Spinal cord (tissue), 10 donors: ENCODE measurements around the gene CORO1C. TPM values are rescaled to one million over a fixed set of nuclear protein-coding genes. Genes with fewer than 3 reads are reported as not detected.
"Not testable (repeated sequence)": the region's sequence is repeated elsewhere in the genome, so short reads cannot be mapped to it uniquely, and the experiment has no call there.

Source experiments
- DNase-seq, 6 donors: peaks; one replicate each; pipeline versions ENCODE4 v3.0.0 to v3.0.0-alpha.2; 2013 to 2015; ENCODE audit warnings: low spot score in 6 of 6, low read depth in 4 of 6
- H3K27ac ChIP-seq: one replicate; pipeline ENCODE4 v1.5.1; 2013; ENCODE audit warnings: low read depth, low read length, control low read depth
- H3K27me3 ChIP-seq: one replicate; pipeline ENCODE4 v1.6.1; 2013; ENCODE audit warnings: low read length; ENCODE audit not compliant: control insufficient read depth, insufficient read depth
- H3K36me3 ChIP-seq: one replicate; pipeline ENCODE4 v1.6.1; 2013; ENCODE audit warnings: low read length; ENCODE audit not compliant: control insufficient read depth, insufficient read depth
- H3K4me1 ChIP-seq: one replicate; pipeline ENCODE4 v1.6.1; 2013; ENCODE audit warnings: low read length; ENCODE audit not compliant: control insufficient read depth, insufficient read depth
- H3K4me3 ChIP-seq: one replicate; pipeline ENCODE4 v1.5.1; 2013; ENCODE audit warnings: low read depth, low read length, control low read depth
- H3K9me3 ChIP-seq: one replicate; pipeline ENCODE4 v1.6.1; 2013; ENCODE audit warnings: low read length; ENCODE audit not compliant: control insufficient read depth, insufficient read depth
- WGBS: methylation state at CpG from one replicate; pipeline ENCODE4 v1.1.5; 2013; ENCODE audit warnings: missing lambda C conversion rate; ENCODE audit not compliant: insufficient coverage; 5-methylcytosine and 5-hydroxymethylcytosine counted together
- polyA plus RNA-seq, 2 donors: library from polyadenylated mRNA; unstranded; fragments of 120-200 nt; gene quantifications; one replicate each; pipeline ENCODE4 v1.2.1, GENCODE V29; 2013; ENCODE audit not compliant: insufficient read length in 2 of 2
- total RNA-seq, 2 donors: library from RNA; depleted of rRNA in 1 of 2; stranded (reverse); fragments of 120-200 nt in 1 of 2; fragments of >200 nt in 1 of 2; gene quantifications; one replicate each; pipeline versions ENCODE4 v1.2.3 to v1.2.4, GENCODE V29; 2013 to 2014
- donor health status: healthy.

Gene CORO1C
- total and polyA plus RNA-seq, 4 donors, result 66.1 to 133 (median 89.6) TPM

GRCh38 chr12:108622921-108623514 is 108.3 kb downstream of the CORO1C start:
- 91% methylated on average over 13 of the region's 14 CpGs for WGBS

GRCh38 chr12:108622421-108622820 is 108.9 kb downstream of the CORO1C start:
- Histone ChIP-seq H3K27ac (no peak overlapping the region), H3K27me3 (no peaks in the 10 kb centered on the region), H3K4me3 (no peak overlapping the region), H3K4me1 (peaks cover 17% of the 10 kb centered on the region), H3K9me3 (no peaks in the 10 kb centered on the region), H3K36me3 (no peaks in the 10 kb centered on the region)
- whole genome bisulfite sequencing, result 48% methylated on average over 3 of the region's 4 CpGs
- DNase-seq, result peak in 2 of 6 donors; percentile 17 to 38

More at GRCh38 chr12:108622921-108623514, 108.3 kb downstream of the CORO1C start:
- H3K27me3 ChIP-seq, result no peaks in the 10 kb centered on the region
- H3K4me1 ChIP-seq, result peaks cover 17% of the 10 kb centered on the region
- no peak overlapping the region for H3K4me3 ChIP-seq
- H3K36me3 ChIP-seq, result no peaks in the 10 kb centered on the region
- H3K9me3 ChIP-seq, result no peaks in the 10 kb centered on the region
- no peak overlapping the region for H3K27ac ChIP-seq
- DNase-seq, result no peak

- Histone ChIP-seq H3K4me1 (peaks cover 17% of the 10 kb centered on the region), H3K27me3 (no peaks in the 10 kb centered on the region), H3K36me3 (no peaks in the 10 kb centered on the region), H3K27ac (no peak overlapping the region), H3K9me3 (no peaks in the 10 kb centered on the region), H3K4me3 (no peak overlapping the region)
- 87% methylated on average over 3 of the region's 3 CpGs for WGBS
- no peak for DNase-seq
These were observed 110.2 kb downstream of the CORO1C start for GRCh38 chr12:108621161-108621560.

- H3K4me1 ChIP-seq, result peaks cover 17% of the 10 kb centered on the region
- H3K4me3 ChIP-seq, result no peak overlapping the region
- H3K27me3 ChIP-seq, result no peaks in the 10 kb centered on the region
- H3K9me3 ChIP-seq, result no peaks in the 10 kb centered on the region
- WGBS, result 94% methylated on average over 10 of the region's 10 CpGs
- no peaks in the 10 kb centered on the region for H3K36me3 ChIP-seq
- no peak overlapping the region for H3K27ac ChIP-seq
- no peak for DNase-seq
These were observed 111.0 kb downstream of the CORO1C start for GRCh38 chr12:108620236-108620879.

GRCh38 chr12:108619369-108620160 is 111.8 kb downstream of the CORO1C start:
- Histone ChIP-seq H3K9me3 (no peaks in the 10 kb centered on the region), H3K4me1 (peaks cover 17% of the 10 kb centered on the region), H3K4me3 (no peak overlapping the region), H3K27ac (no peak overlapping the region), H3K27me3 (no peaks in the 10 kb centered on the region), H3K36me3 (no peaks in the 10 kb centered on the region)
- DNase-seq, result no peak
- 78% methylated on average over 11 of the region's 14 CpGs for WGBS

- DNase-seq, H3K36me3 ChIP-seq, H3K27ac ChIP-seq, H3K9me3 ChIP-seq, H3K27me3 ChIP-seq, H3K4me3 ChIP-seq: not testable (repeated sequence)
- peaks cover 17% of the 10 kb centered on the region for H3K4me1 ChIP-seq
- WGBS, result 100% methylated on average over 3 of the region's 4 CpGs
These were observed 112.4 kb downstream of the CORO1C start for GRCh38 chr12:108618953-108619274.

- peak in 5 of 6 donors; percentile 58 to 93 (median 69) for DNase-seq
- Histone ChIP-seq H3K4me3 (no peak overlapping the region), H3K27ac (no peak overlapping the region), H3K36me3 (no peaks in the 10 kb centered on the region), H3K9me3 (no peaks in the 10 kb centered on the region), H3K4me1 (peaks cover 17% of the 10 kb centered on the region), H3K27me3 (no peaks in the 10 kb centered on the region)
- WGBS, result 9% methylated on average over 8 of the region's 16 CpGs
These were observed 113.0 kb downstream of the CORO1C start for GRCh38 chr12:108618079-108618952.

GRCh38 chr12:108616941-108617858 is 114.1 kb downstream of the CORO1C start:
- Histone ChIP-seq H3K27me3 (no peaks in the 10 kb centered on the region), H3K36me3 (no peaks in the 10 kb centered on the region), H3K9me3 (no peaks in the 10 kb centered on the region), H3K27ac (no peak overlapping the region), H3K4me3 (no peak overlapping the region), H3K4me1 (peaks cover 8% of the 10 kb centered on the region)
- 80% methylated on average over 13 of the region's 14 CpGs for WGBS
- no peak for DNase-seq
